Measurements from ENCODE around the gene TNIK. TPM values are rescaled to one million over a fixed set of nuclear protein-coding genes. Genes with fewer than 3 reads are reported as not detected.

Gene TNIK
- total and polyA plus RNA-seq, 2 of the 4 experiments (the other 2 are of a cell fraction) = 3.4 to 6.3 TPM

- no peak overlapping the region for H2AFZ ChIP-seq (replicated peaks; ENCODE audit: low read length, poor library complexity)
- H3K4me3 ChIP-seq (ENCODE audit: insufficient read depth, low read depth, low read length) = no peak overlapping the region
- ATAC-seq (ENCODE audit: low read depth) (no peak), DNase-seq (no peak)
- no peak overlapping the region for H2BK5ac ChIP-seq (ENCODE audit: low read depth, low read length, poor library complexity, severe bottlenecking)
- H4K20me1 ChIP-seq (ENCODE audit: insufficient read depth, low read length) = no peaks in the 10 kb centered on the region
- TF ChIP-seq RFX5 (IDR thresholded peaks at IDR 0.05; ENCODE audit: low read depth, low read length) = no peak
- TF ChIP-seq NFE2L2 (IDR thresholded peaks at IDR 0.05; ENCODE audit: low read depth, low read length) = no peak
- TF ChIP-seq CEBPB (IDR thresholded peaks at IDR 0.05; ENCODE audit: low read depth, low read length) = no peak
- no peak for TF ChIP-seq FOS (IDR thresholded peaks at IDR 0.05; ENCODE audit: low read depth, low read length)
- TF ChIP-seq MAFK (IDR thresholded peaks at IDR 0.05; ENCODE audit: low read depth, low read length) = no peak
- TF ChIP-seq RCOR1 (IDR thresholded peaks at IDR 0.05; ENCODE audit: insufficient replicate concordance, low read length) = no peak
- TF ChIP-seq POLR2A (IDR thresholded peaks at IDR 0.05; ENCODE audit: low read depth, low read length) = no peak
- no peak for TF ChIP-seq SMC3 (IDR thresholded peaks at IDR 0.05; ENCODE audit: low read depth, low read length)
- no peak for TF ChIP-seq CTCF (conservative IDR thresholded peaks at IDR 0.05; ENCODE audit: low read depth, low read length)
- TF ChIP-seq USF2 (IDR thresholded peaks at IDR 0.05; ENCODE audit: low read depth, low read length) = no peak
- no peak for TF ChIP-seq ELK1 (IDR thresholded peaks at IDR 0.05; ENCODE audit: borderline replicate concordance, low read depth, low read length)
- TF ChIP-seq MXI1 (IDR thresholded peaks at IDR 0.05; ENCODE audit: borderline replicate concordance, low read depth, low read length) = no peak
- no peak for TF ChIP-seq MAZ (IDR thresholded peaks at IDR 0.05; ENCODE audit: borderline replicate concordance, low read depth, low read length)
- no peak for TF ChIP-seq RAD21 (IDR thresholded peaks at IDR 0.05; ENCODE audit: low read length)
- no peak for TF ChIP-seq CHD1 (IDR thresholded peaks at IDR 0.05; ENCODE audit: low read depth, low read length)
- TF ChIP-seq BHLHE40 (IDR thresholded peaks at IDR 0.05; ENCODE audit: low read depth, low read length) = no peak
- H3K36me3 ChIP-seq (ENCODE audit: control insufficient read depth, insufficient read depth, low read length) = no peaks in the 10 kb centered on the region
- dilution Hi-C loops (cut with HindIII; ENCODE audit: low sequenced_read_pairs, unreplicated experiment) (no loop called here), intact Hi-C loops (cut with micrococcal nuclease) (no loop called here), in situ Hi-C loops (cut with MboI; ENCODE audit: low sequenced_read_pairs) (no loop called here)
- H4K8ac ChIP-seq (ENCODE audit: low read depth in 2 of 2, low read length in 2 of 2) = no peak overlapping the region
- H2AK9ac ChIP-seq (replicated peaks; ENCODE audit: low read depth, low read length, poor library complexity) = no peak overlapping the region
- H2AK5ac ChIP-seq (ENCODE audit: low read depth, low read length) = no peak overlapping the region
- no peak overlapping the region for H2BK20ac ChIP-seq (ENCODE audit: low read depth, low read length)
- BruUV-seq (replicated peaks) = no TSS peak
- H3K14ac ChIP-seq (replicated peaks; ENCODE audit: low read depth, low read length) = no peak overlapping the region
- H2BK15ac ChIP-seq (ENCODE audit: low read depth, low read length) = no peak overlapping the region
- H3K27ac ChIP-seq (ENCODE audit: insufficient read depth, low read length) = no peak overlapping the region
- no peak overlapping the region for H4K91ac ChIP-seq (ENCODE audit: insufficient read depth, low read depth, low read length)
- H3K18ac ChIP-seq (ENCODE audit: low read depth, low read length) = no peak overlapping the region
- no peak overlapping the region for H4K5ac ChIP-seq (ENCODE audit: low read depth, low read length)
- H3K23ac ChIP-seq (ENCODE audit: low read depth, low read length) = no peak overlapping the region
- no peak overlapping the region for H3K4me2 ChIP-seq (ENCODE audit: low read depth, low read length)
- WGBS, 2 experiments (ENCODE audit: extremely low coverage in 2 of 2, insufficient read length in 1 of 2) = no CpG with 5 or more reads among the region's 4 CpGs
- H3K4ac ChIP-seq (ENCODE audit: low read depth, low read length) = no peak overlapping the region
- H3K79me1 ChIP-seq (ENCODE audit: low read depth in 1 of 2, low read length in 2 of 2) = no peaks in the 10 kb centered on the region
- no peaks in the 10 kb centered on the region; the same call in 1 of the 2 replicates for H3K27me3 ChIP-seq (ENCODE audit: control insufficient read depth, insufficient read depth, low read length)
- no peak overlapping the region for H3K9ac ChIP-seq (ENCODE audit: low read depth, low read length)
- ChIA-PET CTCF (no interaction called here), POLR2A (ENCODE audit: unreplicated experiment) (no interaction called here)
- no peaks in the 10 kb centered on the region for H3K9me3 ChIP-seq (ENCODE audit: control insufficient read depth, insufficient read depth, low read length)
- no peak overlapping the region for H2BK120ac ChIP-seq (ENCODE audit: low read depth, low read length)
- H3K56ac ChIP-seq (ENCODE audit: extremely low read depth, insufficient read depth, low read length) = no peak overlapping the region
- H3K4me1 ChIP-seq (ENCODE audit: control insufficient read depth, insufficient read depth, low read length) = no peaks in the 10 kb centered on the region
- no peaks in the 10 kb centered on the region for H3K9me1 ChIP-seq (ENCODE audit: insufficient read depth, low read length)
Measured at GRCh38 chr3:171251835-171252234, 208.4 kb downstream of the TNIK start.

Data from IMR-90 (cell line).